Brain microvascular endothelial cell (primary cell): ENCODE results near the gene UTRN.
A peak's percentile ranks its signal among the peaks of the same experiment; 100 is the strongest.

Experiments
- DNase-seq: peaks from one replicate; pipeline ENCODE4 v3.0.0-alpha.2; 2020
- H3K27ac ChIP-seq: fragments of 250-450 bp; sonication (Bioruptor Pico); 2 replicates; pipeline ENCODE4 v1.5.1; 2020; ENCODE audit warnings: mild to moderate bottlenecking, moderate library complexity
- H3K27me3 ChIP-seq: fragments of 250-450 bp; sonication (Bioruptor Pico); replicated peaks from 2 replicates; pipeline ENCODE4 v1.5.1; 2020; ENCODE audit warnings: mild to moderate bottlenecking
- H3K36me3 ChIP-seq: fragments of 250-450 bp; sonication (Bioruptor Pico); replicated peaks from 2 replicates; pipeline ENCODE4 v1.5.1; 2020; ENCODE audit warnings: mild to moderate bottlenecking
- H3K4me3 ChIP-seq: 2 replicates; pipeline ENCODE4 v1.5.1; 2011; ENCODE audit warnings: low read depth, mild to moderate bottlenecking, control low read depth, low read length, moderate library complexity
- in situ Hi-C: cut with HindIII; loops from 2 replicates; pipeline ENCODE4 v1.10.0; 2017; ENCODE audit warnings: low sequenced_read_pairs, low pct_ligation_motif_present
- TF ChIP-seq, protein P1 (sequence below): IDR thresholded peaks from 2 replicates; pipeline ENCODE4 v1.5.1; 2011; ENCODE audit warnings: low read depth, mild to moderate bottlenecking, moderate library complexity, low read length, control low read depth, inconsistent platforms; ENCODE audit errors: missing control alignments

Gene UTRN

DNA sequence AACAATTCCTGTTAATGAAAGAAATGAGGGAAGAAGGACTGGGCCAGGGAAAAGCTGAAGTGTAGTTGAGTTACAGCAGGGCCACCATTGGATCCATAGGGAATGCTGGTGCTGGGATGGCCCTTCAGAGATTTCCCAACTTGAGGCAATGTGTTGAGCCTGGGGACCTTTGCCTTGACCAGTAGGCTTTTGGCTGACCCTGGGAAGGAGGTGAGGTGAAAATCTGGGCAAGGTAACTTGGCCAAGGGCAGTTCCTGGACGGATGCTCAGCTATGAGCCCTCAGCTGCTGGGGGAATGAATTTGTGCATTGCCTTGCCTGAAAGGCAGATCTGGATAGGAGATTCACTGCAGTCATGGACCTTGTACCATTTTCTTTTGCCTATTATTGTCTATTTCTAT, 20.4 kb downstream of the UTRN start:
- no peak for DNase-seq
- in situ Hi-C loops: no loop called here
- TF ChIP-seq, protein P1, sequence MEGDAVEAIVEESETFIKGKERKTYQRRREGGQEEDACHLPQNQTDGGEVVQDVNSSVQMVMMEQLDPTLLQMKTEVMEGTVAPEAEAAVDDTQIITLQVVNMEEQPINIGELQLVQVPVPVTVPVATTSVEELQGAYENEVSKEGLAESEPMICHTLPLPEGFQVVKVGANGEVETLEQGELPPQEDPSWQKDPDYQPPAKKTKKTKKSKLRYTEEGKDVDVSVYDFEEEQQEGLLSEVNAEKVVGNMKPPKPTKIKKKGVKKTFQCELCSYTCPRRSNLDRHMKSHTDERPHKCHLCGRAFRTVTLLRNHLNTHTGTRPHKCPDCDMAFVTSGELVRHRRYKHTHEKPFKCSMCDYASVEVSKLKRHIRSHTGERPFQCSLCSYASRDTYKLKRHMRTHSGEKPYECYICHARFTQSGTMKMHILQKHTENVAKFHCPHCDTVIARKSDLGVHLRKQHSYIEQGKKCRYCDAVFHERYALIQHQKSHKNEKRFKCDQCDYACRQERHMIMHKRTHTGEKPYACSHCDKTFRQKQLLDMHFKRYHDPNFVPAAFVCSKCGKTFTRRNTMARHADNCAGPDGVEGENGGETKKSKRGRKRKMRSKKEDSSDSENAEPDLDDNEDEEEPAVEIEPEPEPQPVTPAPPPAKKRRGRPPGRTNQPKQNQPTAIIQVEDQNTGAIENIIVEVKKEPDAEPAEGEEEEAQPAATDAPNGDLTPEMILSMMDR: no peak

DNA sequence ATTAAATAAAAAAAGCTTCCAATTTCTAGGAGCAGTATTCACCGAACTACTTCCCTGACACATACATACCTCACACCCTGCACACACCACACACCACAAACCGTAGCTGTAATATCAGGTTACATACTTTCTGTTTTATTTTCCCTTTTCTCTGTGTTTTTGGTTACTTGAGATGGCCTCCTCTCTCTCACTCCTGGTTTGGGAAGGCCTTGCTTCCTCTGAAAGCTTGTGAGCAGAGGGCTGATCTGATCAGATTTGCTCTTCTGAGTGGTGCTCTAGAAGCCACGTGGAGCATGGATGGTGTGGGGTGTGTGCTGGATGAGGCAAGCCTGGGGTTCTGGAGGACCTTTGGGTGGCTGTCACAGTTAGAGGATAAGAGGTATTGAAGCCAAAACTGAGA, 20.9 kb downstream of the UTRN start:
- Histone ChIP-seq H3K27me3 (no peaks in the 10 kb centered on the region), H3K4me3 (no peak overlapping the region), H3K27ac (no peak overlapping the region), H3K36me3 (peaks cover 4% of the 10 kb centered on the region)
- peak; percentile 69 for DNase-seq
- in situ Hi-C loops: no loop called here
- TF ChIP-seq, protein P1: no peak

More for the DNA sequence above, 20.4 kb downstream of the UTRN start:
- Histone ChIP-seq H3K36me3 (peaks cover 4% of the 10 kb centered on the region), H3K4me3 (no peak overlapping the region), H3K27ac (no peak overlapping the region), H3K27me3 (no peaks in the 10 kb centered on the region)

DNA sequence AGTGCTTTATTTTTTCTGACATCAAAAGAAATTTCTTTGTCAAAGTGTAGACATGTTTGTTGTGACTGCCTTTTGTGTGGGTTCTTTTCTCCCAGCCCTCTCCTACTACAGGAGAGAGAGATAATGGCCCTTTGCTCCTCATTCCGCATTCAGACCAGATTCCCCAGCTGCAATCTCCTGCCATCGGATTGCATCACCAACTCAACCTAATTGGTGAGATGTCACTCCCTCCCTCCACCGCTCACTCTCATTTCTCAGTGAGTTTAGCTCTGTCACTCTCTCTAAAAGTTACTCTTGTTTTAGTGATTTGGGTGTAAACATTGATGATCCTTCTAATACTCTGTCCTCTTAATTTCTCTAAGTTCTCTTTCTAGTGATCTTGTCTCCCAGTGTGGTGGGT, 22.7 kb downstream of the UTRN start:
- in situ Hi-C loops: no loop called here

DNA sequence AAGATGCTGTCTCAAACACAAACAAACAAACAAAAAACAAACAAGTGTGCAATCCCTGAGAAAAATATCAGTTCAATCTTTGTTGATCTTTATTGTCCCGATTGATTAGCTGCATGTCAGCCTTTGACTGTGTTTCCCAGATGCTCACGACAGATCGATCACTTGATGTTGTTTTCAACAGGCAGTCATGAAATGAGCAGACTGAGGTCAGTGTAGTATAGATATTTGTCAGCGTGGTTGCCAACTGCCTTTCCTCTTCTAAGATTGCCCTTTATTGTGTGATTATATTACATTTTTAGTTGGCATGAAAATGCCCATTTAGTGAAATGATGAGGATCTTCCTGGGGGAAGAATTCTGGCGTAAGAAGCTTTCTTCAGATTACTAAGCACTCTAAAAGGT, 25.6 kb downstream of the UTRN start:
- no peak for DNase-seq
- TF ChIP-seq, protein P1: no peak

More for the DNA sequence above, 22.7 kb downstream of the UTRN start:
- TF ChIP-seq, protein P1: no peak
- DNase-seq: no peak
- no peaks in the 10 kb centered on the region for H3K27me3 ChIP-seq
- peaks cover 2% of the 10 kb centered on the region for H3K36me3 ChIP-seq
- no peak overlapping the region for H3K27ac ChIP-seq
- H3K4me3 ChIP-seq: no peak overlapping the region

DNA sequence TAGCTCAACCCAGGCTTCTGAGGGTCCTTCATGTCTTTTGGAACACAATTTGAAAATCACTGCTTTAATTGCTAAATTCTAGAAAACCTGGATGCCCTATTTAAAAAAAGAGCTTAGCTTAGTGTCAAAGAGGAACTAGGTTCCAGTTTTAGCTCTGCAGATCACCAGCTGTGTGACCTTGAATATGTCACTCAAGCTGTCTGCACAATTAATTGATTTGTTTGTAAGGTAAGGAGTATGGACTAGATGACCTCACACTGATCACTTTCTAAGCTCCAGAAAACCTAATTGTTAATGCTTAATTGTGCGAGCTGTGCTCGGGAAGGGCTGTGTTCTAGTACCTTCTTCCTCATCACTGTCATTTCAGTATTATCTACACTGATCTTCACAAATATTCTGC, 26.2 kb downstream of the UTRN start:
- Histone ChIP-seq H3K27ac (no peak overlapping the region), H3K27me3 (no peaks in the 10 kb centered on the region), H3K36me3 (peaks cover 2% of the 10 kb centered on the region), H3K4me3 (no peak overlapping the region)
- TF ChIP-seq, protein P1: no peak
- DNase-seq: no peak
- in situ Hi-C loops: no loop called here

More for the DNA sequence above, 25.6 kb downstream of the UTRN start:
- Histone ChIP-seq H3K27me3 (no peaks in the 10 kb centered on the region), H3K4me3 (no peak overlapping the region), H3K27ac (no peak overlapping the region), H3K36me3 (peaks cover 2% of the 10 kb centered on the region)
- in situ Hi-C loops: no loop called here

DNA sequence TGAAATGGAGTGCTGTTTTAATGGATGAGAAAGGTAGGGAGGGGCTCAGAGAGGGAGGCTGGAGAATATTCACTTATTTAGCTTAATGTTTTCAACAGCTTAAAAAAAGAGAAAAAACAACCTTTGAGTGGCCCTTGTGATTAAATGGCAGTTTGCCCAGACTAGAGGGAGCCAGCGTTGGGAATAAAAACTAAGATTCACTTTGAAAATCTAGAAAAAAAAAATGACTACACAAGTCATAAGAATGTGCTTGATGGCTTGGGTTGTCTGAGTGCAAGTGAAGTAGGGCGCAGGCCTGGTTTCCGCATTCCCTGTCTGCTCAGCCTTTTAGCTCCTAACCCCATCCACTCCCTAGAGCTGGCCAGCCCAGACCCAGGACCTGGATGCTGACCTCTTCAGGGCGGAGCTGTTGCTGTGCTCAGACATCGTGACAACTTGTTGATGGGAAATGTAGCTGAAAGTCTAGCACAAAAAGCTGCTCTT, 28.9 kb downstream of the UTRN start:
- H3K27ac ChIP-seq: peak overlapping the region; percentile 40
- no peak overlapping the region for H3K4me3 ChIP-seq
- TF ChIP-seq, protein P1: no peak
- DNase-seq: peak; percentile 76
- peaks cover 2% of the 10 kb centered on the region for H3K36me3 ChIP-seq
- in situ Hi-C loops: no loop called here
- no peaks in the 10 kb centered on the region for H3K27me3 ChIP-seq
